GM12873 (cell line): ENCODE measurements around the gene SERBP1.

ENCODE experiments used
- CTCF ChIP-seq: IDR thresholded peaks from 2 replicates; pipeline ENCODE4 v1.5.1; 2012; ENCODE audit warnings: low read depth, mild to moderate bottlenecking, moderate library complexity, low read length, control low read depth; ENCODE audit not compliant: insufficient read depth; ENCODE audit errors: missing control alignments

SERBP1 gene

GRCh38 chr1:67465375-67465774, 35.2 kb upstream of the SERBP1 start:
- no peak for TF ChIP-seq CTCF

GRCh38 chr1:67464746-67465145, 34.5 kb upstream of the SERBP1 start:
- no peak for TF ChIP-seq CTCF

- no peak for TF ChIP-seq CTCF
These were observed 33.9 kb upstream of the SERBP1 start for GRCh38 chr1:67464058-67464457.

GRCh38 chr1:67463298-67463955, 33.2 kb upstream of the SERBP1 start:
- TF ChIP-seq CTCF, result no peak

- TF ChIP-seq CTCF, result no peak
These were observed 30.7 kb upstream of the SERBP1 start for GRCh38 chr1:67460676-67461500.

- no peak for TF ChIP-seq CTCF
These were observed 28.9 kb upstream of the SERBP1 start for GRCh38 chr1:67459068-67459467.

GRCh38 chr1:67458663-67459062, 28.5 kb upstream of the SERBP1 start:
- no peak for TF ChIP-seq CTCF
